OCI-LY1 (cell line): Measurements from ENCODE around the gene DCDC2.

Experiments used
- EZH2 ChIP-seq: fragments of 200-600 bp; sonication (generic), shearing (Covaris generic); IDR thresholded peaks from 2 replicates; pipeline ENCODE4 v1.8.0; 2017; ENCODE audit warnings: borderline replicate concordance, mixed run types, mild to moderate bottlenecking, antibody characterized with exemption, low read length, moderate library complexity, mixed read lengths
- TF ChIP-seq, protein P1 (sequence below): fragments of 200-600 bp; sonication (generic), shearing (Covaris generic); IDR thresholded peaks from 2 replicates; pipeline ENCODE4 v1.5.1; 2017; ENCODE audit warnings: mild to moderate bottlenecking, antibody characterized with exemption, low read length, moderate library complexity, mixed read lengths

DNA sequence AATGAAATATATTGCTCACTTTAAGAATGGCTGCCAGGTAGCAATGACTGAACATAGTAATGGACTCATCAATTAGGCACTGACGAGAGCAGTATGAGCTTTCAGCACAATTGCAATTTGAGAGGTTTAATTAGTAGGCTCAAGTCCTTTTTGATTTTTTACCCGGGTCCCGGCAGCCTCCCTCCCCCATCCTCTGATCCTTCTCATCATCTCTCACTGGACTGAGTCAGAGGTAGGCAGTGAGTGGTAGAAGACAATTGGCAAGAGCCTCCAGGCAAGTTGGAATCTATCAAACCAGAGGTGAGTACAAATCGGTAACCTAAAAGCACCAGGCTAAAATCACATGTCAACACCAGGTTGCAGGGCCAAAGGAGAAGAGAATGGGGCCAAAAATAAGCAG, 107.9 kb downstream of the DCDC2 start:
- no peak for TF ChIP-seq EZH2
- TF ChIP-seq, protein P1, sequence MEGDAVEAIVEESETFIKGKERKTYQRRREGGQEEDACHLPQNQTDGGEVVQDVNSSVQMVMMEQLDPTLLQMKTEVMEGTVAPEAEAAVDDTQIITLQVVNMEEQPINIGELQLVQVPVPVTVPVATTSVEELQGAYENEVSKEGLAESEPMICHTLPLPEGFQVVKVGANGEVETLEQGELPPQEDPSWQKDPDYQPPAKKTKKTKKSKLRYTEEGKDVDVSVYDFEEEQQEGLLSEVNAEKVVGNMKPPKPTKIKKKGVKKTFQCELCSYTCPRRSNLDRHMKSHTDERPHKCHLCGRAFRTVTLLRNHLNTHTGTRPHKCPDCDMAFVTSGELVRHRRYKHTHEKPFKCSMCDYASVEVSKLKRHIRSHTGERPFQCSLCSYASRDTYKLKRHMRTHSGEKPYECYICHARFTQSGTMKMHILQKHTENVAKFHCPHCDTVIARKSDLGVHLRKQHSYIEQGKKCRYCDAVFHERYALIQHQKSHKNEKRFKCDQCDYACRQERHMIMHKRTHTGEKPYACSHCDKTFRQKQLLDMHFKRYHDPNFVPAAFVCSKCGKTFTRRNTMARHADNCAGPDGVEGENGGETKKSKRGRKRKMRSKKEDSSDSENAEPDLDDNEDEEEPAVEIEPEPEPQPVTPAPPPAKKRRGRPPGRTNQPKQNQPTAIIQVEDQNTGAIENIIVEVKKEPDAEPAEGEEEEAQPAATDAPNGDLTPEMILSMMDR = no peak
